GM23338 (cell line): ENCODE measurements around the gene MACF1. TPM values are rescaled to one million over a fixed set of nuclear protein-coding genes. Genes with fewer than 3 reads are reported as not detected.

Experiments used
- ATAC-seq: fragments of 200-7000 bp; cut with Tn5 transposase; 3 replicates; pipeline ENCODE4 v1.9.1; 2020
- DNase-seq: peaks from one replicate; pipeline ENCODE4 v3.0.0-alpha.2; 2015; ENCODE audit warnings: low spot score
- H2AFZ ChIP-seq: fragments of 200-600 bp; sonication (generic); 2 replicates; pipeline ENCODE4 v1.8.0; 2016; ENCODE audit warnings: antibody characterized with exemption, mild to moderate bottlenecking, moderate library complexity
- H3F3A ChIP-seq: fragments of 200-600 bp; sonication (generic); replicated peaks from 2 replicates; pipeline ENCODE4 v1.8.0; 2017; ENCODE audit warnings: antibody characterized with exemption, mixed run types, low read depth
- H3K27ac ChIP-seq: fragments of 200-600 bp; sonication (generic); 2 replicates; pipeline ENCODE4 v1.6.1; 2016; ENCODE audit warnings: low read depth
- H3K27me3 ChIP-seq: fragments of 200-600 bp; sonication (generic); 2 replicates; pipeline ENCODE4 v1.8.0; 2016; ENCODE audit warnings: mild to moderate bottlenecking, mixed run types, moderate library complexity; ENCODE audit not compliant: insufficient read depth
- H3K36me3 ChIP-seq: fragments of 200-600 bp; sonication (generic); 2 replicates; pipeline ENCODE4 v1.8.0; 2016; ENCODE audit warnings: mild to moderate bottlenecking; ENCODE audit not compliant: insufficient read depth
- H3K4me1 ChIP-seq: fragments of 200-600 bp; sonication (generic); 2 replicates; pipeline ENCODE4 v1.8.0; 2016; ENCODE audit warnings: mild to moderate bottlenecking, moderate library complexity; ENCODE audit not compliant: insufficient read depth
- H3K4me2 ChIP-seq: fragments of 200-600 bp; sonication (generic); 2 replicates; pipeline ENCODE4 v1.7.1; 2017; ENCODE audit warnings: mixed run types
- H3K4me3 ChIP-seq: fragments of 200-600 bp; sonication (generic); 2 replicates; pipeline ENCODE4 v1.6.1; 2016; ENCODE audit warnings: mixed run types
- H3K79me2 ChIP-seq: fragments of 200-600 bp; sonication (generic); replicated peaks from 2 replicates; pipeline ENCODE4 v1.8.0; 2017; ENCODE audit warnings: mild to moderate bottlenecking; ENCODE audit not compliant: insufficient read depth
- H3K9me2 ChIP-seq: fragments of 200-600 bp; sonication (generic); 2 replicates; pipeline ENCODE4 v1.8.0; 2017; ENCODE audit not compliant: insufficient read depth
- H4K20me1 ChIP-seq: fragments of 200-600 bp; sonication (generic); replicated peaks from 2 replicates; pipeline ENCODE4 v1.8.0; 2017; ENCODE audit warnings: mild to moderate bottlenecking; ENCODE audit not compliant: insufficient read depth
- H3K27ac Mint-ChIP-seq: 2 replicates; pipeline ENCODE4 v1.8.0; 2020; ENCODE audit warnings: inconsistent platforms, mild to moderate bottlenecking, moderate library complexity, mixed read lengths
- H3K27me3 Mint-ChIP-seq: 3 replicates; pipeline ENCODE4 v1.8.0; 2022; ENCODE audit warnings: low read depth, mild to moderate bottlenecking, moderate library complexity, mixed read lengths, inconsistent platforms; ENCODE audit not compliant: insufficient read depth, poor library complexity
- H3K36me3 Mint-ChIP-seq: 3 replicates; pipeline ENCODE4 v1.8.0; 2021; ENCODE audit warnings: low read depth, mild to moderate bottlenecking, inconsistent platforms, moderate library complexity, mixed read lengths
- H3K4me1 Mint-ChIP-seq: 3 replicates; pipeline ENCODE4 v1.8.0; 2020; ENCODE audit warnings: mild to moderate bottlenecking, inconsistent platforms, mixed read lengths
- H3K4me3 Mint-ChIP-seq: 3 replicates; pipeline ENCODE4 v1.8.0; 2021; ENCODE audit warnings: moderate library complexity, mild to moderate bottlenecking, inconsistent platforms, mixed read lengths
- H3K9me3 Mint-ChIP-seq: 3 replicates; pipeline ENCODE4 v1.8.0; 2020; ENCODE audit warnings: moderate library complexity, mild to moderate bottlenecking, inconsistent platforms, mixed read lengths
- CTCF ChIP-seq, 2 experiments: fragments of 200-600 bp in 1 of 2; sonication (generic) in 1 of 2; conservative IDR thresholded peaks; 2 replicates each; pipeline versions ENCODE4 v1.5.1 to v1.6.1; 2016 to 2017; ENCODE audit warnings: antibody characterized with exemption in 2 of 2, low read depth in 2 of 2, mild to moderate bottlenecking in 2 of 2, moderate library complexity in 1 of 2
- POLR2AphosphoS5 ChIP-seq: IDR thresholded peaks from 2 replicates; pipeline ENCODE4 v1.6.1; 2016; ENCODE audit warnings: antibody characterized with exemption, low read depth
- ZNF114 ChIP-seq: fragments of 250-450 bp; sonication (Bioruptor Pico); IDR thresholded peaks from 2 replicates; pipeline ENCODE4 v1.5.0; 2020; ENCODE audit warnings: mild to moderate bottlenecking, moderate library complexity
- ZNF331 ChIP-seq: fragments of 250-450 bp; sonication (Bioruptor Pico); IDR thresholded peaks from 2 replicates; pipeline ENCODE4 v1.5.0; 2020; ENCODE audit warnings: low read depth, mild to moderate bottlenecking, moderate library complexity
- polyA plus RNA-seq: library from polyadenylated mRNA; unstranded; fragments of >200 nt; fragmentation: Nextera tagmentation; extraction: Ambion mirVana; gene quantifications from 2 replicates; pipeline ENCODE4 v1.2.1, GENCODE V29; 2016
- total RNA-seq: library from RNA; depleted of rRNA; stranded (reverse); fragments of >200 nt; shearing (Covaris generic); gene quantifications from 2 replicates; pipeline ENCODE4 v1.2.3, GENCODE V29; 2014

MACF1 gene
- total and polyA plus RNA-seq, 2 experiments from 2014 or later: 104 to 399 TPM

- H3K4me1 Mint-ChIP-seq: peaks cover 45% of the 10 kb centered on the region
- H3K27ac ChIP-seq: peak overlapping the region; percentile 98; the same call in 1 of the 2 replicates
- DNase-seq: no peak
Observed at GRCh38 chr1:39406533-39407450, 202.3 kb downstream of the MACF1 start.

GRCh38 chr1:39407510-39407895 lies 203.0 kb downstream of the MACF1 start:
- no peak overlapping the region for H3K27ac Mint-ChIP-seq
- Histone ChIP-seq H2AFZ (no peak overlapping the region), H4K20me1 (peaks cover 15% of the 10 kb centered on the region; the same call in 1 of the 2 replicates), H3K27ac (peak overlapping the region; percentile 98), H3K27me3 (no peaks in the 10 kb centered on the region), H3K4me2 (peak overlapping the region; percentile 94), H3K4me3 (peak overlapping the region; percentile 81), H3K4me1 (peaks cover 40% of the 10 kb centered on the region), H3K79me2 (peaks cover 32% of the 10 kb centered on the region), H3F3A (peaks cover 17% of the 10 kb centered on the region), H3K9me2 (no peaks in the 10 kb centered on the region), H3K36me3 (peaks cover 6% of the 10 kb centered on the region)
- H3K4me1 Mint-ChIP-seq: peaks cover 52% of the 10 kb centered on the region
- H3K9me3 Mint-ChIP-seq: peaks cover 31% of the 10 kb centered on the region
- DNase-seq: peak; percentile 36
- TF ChIP-seq ZNF331 (no peak), ZNF114 (no peak)
- peak overlapping the region; percentile 86 for H3K4me3 Mint-ChIP-seq
- H3K36me3 Mint-ChIP-seq: peaks cover 35% of the 10 kb centered on the region
- H3K27me3 Mint-ChIP-seq: peaks cover 22% of the 10 kb centered on the region
- ATAC-seq: no peak

More at GRCh38 chr1:39406533-39407450, 202.3 kb downstream of the MACF1 start:
- Histone ChIP-seq H3K27me3 (no peaks in the 10 kb centered on the region), H3K4me2 (peak overlapping the region; percentile 94), H3K4me3 (peak overlapping the region; percentile 81), H3K79me2 (peaks cover 25% of the 10 kb centered on the region), H3F3A (peaks cover 17% of the 10 kb centered on the region), H3K4me1 (peaks cover 33% of the 10 kb centered on the region), H3K36me3 (peaks cover under 1% of the 10 kb centered on the region; the same call in 1 of the 2 replicates), H4K20me1 (peaks cover 8% of the 10 kb centered on the region; the same call in 1 of the 2 replicates), H2AFZ (no peak overlapping the region), H3K9me2 (no peaks in the 10 kb centered on the region)
- TF ChIP-seq ZNF114: no peak
- peaks cover 24% of the 10 kb centered on the region for H3K9me3 Mint-ChIP-seq
- H3K27me3 Mint-ChIP-seq: peaks cover 15% of the 10 kb centered on the region
- H3K27ac Mint-ChIP-seq: no peak overlapping the region
- no peak for ATAC-seq
- H3K4me3 Mint-ChIP-seq: peak overlapping the region; percentile 86
- H3K36me3 Mint-ChIP-seq: peaks cover 29% of the 10 kb centered on the region

GRCh38 chr1:39407896-39408640 lies 203.6 kb downstream of the MACF1 start:
- Histone ChIP-seq H3K4me1 (peaks cover 40% of the 10 kb centered on the region), H3K36me3 (peaks cover 6% of the 10 kb centered on the region; the same call in 1 of the 2 replicates), H3K4me3 (peak overlapping the region; percentile 81), H3K4me2 (peak overlapping the region; percentile 94), H4K20me1 (peaks cover 18% of the 10 kb centered on the region; the same call in 1 of the 2 replicates), H3K27ac (peak overlapping the region; percentile 98), H3F3A (peaks cover 17% of the 10 kb centered on the region), H3K79me2 (peaks cover 37% of the 10 kb centered on the region), H3K27me3 (no peaks in the 10 kb centered on the region), H2AFZ (peak overlapping the region; percentile 33; the same call in 1 of the 2 replicates), H3K9me2 (no peaks in the 10 kb centered on the region)
- Mint-ChIP-seq H3K4me3 (peak overlapping the region; percentile 86), H3K27me3 (peaks cover 24% of the 10 kb centered on the region), H3K36me3 (peaks cover 36% of the 10 kb centered on the region), H3K4me1 (peaks cover 52% of the 10 kb centered on the region), H3K9me3 (peaks cover 35% of the 10 kb centered on the region), H3K27ac (peak overlapping the region; percentile 91)
- peak; percentile 72 for DNase-seq
- 0 out of 4 replicates have a peak, but pooled peaks of 1 of the 2 experiments have one; percentile 10 for TF ChIP-seq CTCF (conservative IDR thresholded peaks at IDR 0.05; ENCODE audit: low read depth in 2 of 2)
- TF ChIP-seq ZNF331: no peak
- peak; percentile 24; the same call in 1 of the 2 replicates for TF ChIP-seq POLR2AphosphoS5
- ATAC-seq: peak; percentile 33
